ENCODE results near the gene APLN.

APLN gene, protein sequence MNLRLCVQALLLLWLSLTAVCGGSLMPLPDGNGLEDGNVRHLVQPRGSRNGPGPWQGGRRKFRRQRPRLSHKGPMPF

DNA sequence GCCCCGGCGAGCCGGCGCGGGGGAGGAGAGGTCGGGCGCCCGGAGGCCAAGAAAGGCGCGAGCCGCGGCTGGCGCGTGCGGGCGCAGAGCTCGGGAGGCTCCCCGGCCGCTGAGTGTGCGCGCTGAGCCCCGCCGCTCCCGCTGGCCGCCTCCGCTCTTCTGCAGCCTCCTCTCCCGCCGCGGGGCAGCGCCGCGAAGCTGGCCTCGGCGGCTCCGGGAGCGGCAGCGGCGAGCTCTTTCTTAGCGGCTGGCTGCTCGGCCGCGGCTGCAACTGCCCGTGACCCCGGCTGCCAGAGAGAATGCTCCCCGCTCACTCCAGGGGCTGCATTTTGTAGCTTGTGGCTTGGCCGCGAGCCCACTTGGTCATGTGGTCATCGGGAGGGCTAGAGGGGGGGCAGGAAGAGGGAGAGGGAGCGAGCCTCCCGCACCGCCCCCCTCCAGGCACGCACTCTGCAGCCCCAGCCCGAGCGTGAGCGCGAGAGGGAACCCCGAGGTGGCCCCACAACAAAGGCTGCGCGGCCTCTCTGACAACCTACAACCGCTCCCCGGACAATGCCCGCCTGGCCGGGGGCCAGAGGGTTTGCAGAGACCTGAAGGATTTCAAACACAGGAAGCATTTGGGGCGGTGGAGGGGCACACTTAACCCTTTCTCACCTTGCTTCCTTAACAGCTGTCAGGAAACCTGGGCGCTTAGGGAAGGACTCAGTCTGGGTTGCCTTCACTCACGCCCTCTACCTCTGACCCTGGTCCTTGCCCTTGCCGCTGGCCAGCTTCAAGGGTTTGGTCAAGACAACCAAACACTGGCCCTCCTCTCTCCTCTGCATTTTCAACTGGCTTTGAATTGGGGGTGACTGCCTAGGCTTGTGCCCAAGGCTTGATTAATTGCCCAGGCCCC lies at the start of gene APLN:
TSS of gene APLN (minus strand) at position 305 of the 895 bp plus-strand sequence. CDS start 326 bp downstream, outside the sequence.
- peak; percentile 54 for DNase-seq

DNA sequence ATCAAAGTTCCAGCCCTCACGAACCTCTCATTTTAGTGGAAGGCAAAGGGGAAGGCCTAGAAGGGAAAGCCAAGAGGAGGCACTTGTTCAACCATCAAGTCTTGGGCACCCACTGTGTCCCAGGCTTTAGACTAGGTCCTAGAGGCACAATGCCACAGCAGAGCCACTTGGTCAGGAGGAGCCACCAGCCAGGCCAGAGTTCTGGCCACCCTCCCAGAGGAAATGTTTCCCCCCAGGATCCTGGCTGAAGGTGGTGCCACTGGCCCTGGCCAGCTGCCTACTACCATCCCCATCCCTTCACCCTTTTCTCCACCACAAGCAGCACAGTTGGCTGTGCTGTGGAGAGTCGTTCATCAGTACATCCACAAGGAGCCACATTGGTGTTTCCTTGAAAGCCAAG lies 49.7 kb upstream of the APLN start:
- DNase-seq, result no peak

DNA sequence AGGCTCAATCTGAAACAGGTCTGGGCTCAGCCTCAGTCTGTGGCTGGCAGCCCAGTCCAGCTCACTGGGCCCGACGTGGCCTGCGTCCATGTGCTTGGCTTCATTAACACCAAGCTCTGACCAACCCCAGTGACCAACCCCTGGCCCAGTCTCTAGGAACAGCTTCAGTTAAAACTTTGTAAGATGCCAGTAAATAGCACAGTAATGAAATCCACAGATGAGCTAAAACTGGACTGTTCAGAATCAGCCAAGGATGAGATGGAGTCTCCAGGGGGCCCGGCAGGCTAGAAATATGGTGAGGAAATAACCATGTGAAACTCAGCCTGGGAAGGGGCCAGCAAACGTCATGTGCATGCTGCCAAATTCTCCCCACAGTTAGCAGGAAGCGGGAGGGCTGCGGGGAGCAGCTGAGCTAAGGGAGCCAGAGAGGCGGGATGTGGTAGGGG lies 46.9 kb upstream of the APLN start:
- no peak for DNase-seq

DNA sequence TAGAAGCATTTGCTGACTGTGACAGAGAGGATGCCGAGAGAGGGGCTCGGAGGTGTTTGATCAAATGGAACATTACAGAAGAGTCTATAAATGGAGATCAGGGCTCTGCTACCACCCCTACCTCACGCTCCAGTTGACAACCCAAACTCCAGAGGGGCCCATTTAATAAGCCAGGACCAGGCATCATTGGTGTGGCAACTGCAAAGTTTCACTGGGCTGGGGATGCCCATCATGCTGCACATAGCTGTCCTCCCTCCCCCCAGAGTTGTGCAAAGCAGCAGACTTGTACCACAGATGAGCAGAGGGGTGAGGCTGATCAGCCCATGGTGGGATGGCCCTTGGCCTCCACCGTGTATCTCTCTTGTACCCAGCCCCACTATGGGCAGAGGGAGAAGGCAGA lies 45.8 kb upstream of the APLN start:
- DNase-seq, result no peak

DNA sequence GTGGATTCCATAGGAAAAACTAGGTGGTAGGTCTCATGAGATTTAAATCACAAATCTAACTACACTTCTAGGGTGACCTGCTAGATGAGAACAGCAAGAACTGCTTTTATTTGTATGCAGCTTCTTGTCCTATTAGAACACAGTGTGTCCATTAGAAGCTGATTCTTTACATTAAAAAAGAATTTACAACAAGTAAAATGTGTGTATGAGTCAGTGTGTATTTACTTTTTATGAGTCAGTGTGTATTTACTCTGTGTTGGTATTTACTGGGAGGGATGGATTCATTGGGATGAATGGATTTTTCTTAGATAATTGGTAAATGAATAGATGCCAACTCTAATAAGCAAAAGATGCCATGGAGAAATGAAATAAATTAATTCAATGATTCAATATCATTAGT lies 43.4 kb upstream of the APLN start:
- no peak for DNase-seq

DNA sequence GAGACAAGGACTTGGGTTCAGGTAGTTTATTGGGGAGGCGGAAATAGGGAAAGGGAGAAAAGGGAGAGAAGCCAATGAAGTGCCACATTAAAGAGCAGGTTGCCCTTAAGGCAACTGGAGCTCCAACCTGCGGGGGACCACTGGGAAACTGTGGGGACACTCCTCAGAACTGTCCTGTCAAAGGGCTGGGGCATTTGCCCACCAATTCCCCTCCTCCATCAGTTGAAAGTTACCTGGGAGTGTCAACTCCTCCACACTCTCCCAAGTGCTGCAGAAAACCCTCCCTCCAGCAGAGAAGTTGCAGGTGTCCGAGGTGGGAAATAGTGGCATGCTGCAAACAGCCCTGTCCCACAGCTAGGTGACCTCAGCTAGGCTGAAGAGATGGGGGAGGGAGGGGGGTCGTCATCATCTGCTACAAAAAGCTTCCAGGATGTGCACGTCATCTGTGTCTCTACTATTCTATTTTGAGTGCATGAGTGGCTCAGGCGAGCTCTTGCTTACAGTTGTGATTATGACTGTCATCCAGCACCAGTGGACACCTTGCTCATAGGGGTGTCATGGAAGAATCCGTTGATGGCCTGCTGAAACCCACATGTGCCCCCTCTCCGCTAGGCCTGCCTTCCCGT lies 42.6 kb upstream of the APLN start:
- DNase-seq, result no peak

DNA sequence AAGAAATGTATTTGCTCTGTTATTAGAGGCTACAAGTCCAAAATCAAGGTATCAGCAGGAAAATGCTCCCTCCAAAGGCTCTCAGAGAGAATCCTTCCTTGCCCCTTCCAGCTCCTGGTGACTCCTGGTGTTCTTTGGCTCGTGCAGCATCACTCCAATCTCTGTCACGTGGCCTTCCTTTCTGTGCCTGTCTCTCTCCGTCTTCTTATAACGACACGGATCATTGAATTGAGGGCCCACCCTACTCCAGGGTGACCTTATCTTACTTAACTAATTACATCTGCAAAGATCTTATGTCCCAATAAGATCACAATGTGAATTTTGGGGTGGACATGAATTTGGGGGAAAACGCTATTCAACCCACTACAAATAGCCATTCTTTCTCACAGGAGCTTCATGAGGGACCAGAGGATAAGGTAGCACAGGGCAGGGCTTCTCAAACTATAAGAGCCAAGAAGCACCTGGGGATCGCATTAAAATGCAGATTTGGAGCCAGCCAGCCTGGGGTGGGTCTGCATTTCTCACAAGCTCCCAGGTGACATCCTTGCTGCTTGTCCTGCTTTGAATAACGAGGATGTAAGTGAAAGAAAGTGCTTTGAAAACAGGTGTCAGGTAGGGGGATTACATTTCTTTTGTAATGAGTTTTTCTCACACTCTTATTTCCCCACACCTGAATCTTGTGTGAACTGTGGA lies 41.9 kb upstream of the APLN start:
- no peak for DNase-seq

DNA sequence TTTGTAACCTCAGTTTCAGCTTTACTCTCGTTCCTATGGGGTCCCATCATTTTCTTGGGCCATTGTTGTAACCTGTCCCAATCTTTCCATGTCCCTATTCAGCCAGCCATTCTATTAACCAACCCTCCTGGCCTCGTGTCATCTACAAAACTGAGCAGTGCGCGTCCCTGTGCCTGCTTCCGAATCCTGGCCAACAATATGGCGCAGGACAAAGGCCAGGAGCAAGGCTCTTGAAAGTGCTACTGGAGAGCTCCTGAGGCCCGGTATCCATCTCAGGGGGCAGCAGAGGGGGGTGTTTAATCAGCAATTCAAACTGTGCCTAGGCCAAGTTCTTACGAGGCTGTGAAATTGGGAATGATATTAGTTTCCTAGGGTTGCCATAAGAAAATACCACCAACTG lies 41.2 kb upstream of the APLN start:
- no peak for DNase-seq

DNA sequence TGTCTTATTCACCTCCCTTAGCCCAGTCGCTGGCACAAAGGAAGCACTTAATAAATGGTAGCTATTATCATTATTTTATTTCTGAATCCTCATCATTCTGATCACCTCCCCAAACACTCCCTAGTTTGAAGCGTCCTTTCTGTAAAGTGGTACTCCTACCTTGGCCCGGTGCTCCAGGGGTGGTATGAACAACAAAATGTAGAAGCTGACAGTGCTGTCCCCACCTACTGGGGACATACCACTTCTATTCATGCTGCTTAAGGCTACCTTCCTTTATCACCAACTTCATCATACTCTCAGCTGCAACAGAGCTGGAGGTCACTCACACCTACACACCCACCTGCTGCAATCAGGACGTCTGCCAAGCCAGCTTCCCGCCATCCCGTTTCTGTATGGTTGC lies 40.8 kb upstream of the APLN start:
- DNase-seq, result no peak

DNA sequence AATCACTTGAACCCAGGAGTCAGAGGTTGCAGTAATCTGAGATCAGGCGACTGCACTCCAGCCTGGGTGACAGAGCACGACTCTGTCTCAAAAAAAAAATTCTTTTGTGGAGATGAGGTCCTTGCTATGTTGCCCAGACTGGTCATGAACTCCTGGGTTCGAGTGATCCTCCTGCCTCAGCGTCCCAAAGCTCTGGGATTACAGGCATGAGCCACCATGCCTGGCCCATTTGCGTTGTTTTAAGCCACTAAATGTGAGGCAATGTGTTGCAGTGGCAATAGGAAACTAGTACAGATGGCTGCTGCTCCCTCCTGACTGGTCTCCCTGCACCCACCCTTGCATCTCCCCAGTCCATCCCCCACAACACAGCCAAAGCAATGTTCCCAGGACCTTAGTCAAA lies 40.0 kb upstream of the APLN start:
- DNase-seq, result no peak

DNA sequence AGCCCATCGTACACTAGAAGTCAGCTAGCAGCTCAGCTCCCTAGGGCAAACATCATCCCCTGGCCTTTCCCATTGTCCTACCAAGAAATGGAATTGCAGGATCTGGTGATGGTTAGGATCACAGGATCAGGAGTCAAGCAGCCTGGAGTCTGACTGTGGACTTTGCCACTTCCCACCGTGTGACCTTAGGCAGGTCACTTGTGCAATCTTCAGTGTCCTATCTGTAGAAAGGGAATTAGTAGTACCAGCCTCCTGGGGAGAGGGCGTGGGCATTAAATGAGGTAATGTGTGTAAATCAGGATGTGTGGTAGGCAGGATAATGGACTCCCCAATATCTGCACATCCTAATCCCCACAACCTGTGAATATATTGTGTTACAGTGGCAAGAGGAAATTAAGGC lies 38.6 kb upstream of the APLN start:
- DNase-seq, result no peak

DNA sequence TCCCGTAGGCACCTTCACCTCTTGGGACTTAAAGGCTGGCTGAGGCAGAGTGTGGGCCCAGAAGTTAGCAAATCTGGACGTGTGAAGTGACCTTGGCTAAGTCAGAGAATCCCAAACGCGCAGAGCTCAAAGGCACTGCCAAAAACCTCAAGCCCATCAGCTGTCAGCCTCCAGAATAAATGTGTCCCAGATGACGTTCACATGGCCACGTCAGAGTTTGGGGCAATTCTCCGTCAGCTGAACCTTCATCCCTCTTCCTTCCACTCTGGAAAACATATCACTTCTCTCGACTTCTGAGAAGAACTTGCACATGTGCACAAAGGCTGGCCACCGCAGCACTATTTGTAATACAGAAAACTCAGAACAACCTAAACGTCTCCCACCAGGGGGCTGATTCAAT lies 35.7 kb upstream of the APLN start:
- DNase-seq, result no peak

DNA sequence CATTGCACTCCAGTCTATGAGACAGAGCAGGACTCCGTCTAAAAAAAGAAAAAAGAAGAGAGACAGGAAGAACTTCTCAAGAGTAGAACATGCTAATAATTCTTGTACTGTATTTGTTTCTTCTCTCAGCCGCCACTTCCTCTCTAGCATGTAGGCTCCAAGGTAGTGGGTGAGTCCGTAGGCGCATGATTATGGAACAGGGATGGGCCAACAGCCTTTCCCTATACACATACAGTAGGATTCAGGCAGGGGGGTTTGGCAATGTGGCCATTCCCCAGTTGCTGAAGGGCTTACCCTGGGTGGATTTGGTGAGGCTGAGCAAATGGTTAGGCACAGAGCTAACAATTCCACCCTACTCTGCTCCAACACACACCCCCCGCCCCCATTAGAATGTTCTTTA lies 35.0 kb upstream of the APLN start:
- no peak for DNase-seq

DNA sequence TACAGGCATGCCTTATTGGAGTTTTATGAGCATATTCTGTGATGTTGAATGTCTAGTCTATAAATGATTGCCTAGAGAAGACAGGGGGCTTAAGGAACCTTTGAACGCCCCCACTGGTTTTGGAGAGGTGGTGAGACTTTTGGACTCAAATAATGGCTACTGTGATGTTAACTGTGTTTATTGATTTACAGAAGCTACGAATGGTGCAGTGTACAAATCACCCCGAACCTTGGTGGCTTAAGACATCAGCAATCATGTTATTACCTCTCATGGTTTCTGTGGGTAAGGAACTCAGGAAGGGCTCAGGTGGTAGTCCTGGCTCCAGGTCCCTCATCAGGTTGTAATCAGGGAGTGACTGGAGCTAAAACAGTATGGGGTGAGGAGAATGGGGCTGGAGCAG lies 33.3 kb upstream of the APLN start:
- DNase-seq, result no peak

DNA sequence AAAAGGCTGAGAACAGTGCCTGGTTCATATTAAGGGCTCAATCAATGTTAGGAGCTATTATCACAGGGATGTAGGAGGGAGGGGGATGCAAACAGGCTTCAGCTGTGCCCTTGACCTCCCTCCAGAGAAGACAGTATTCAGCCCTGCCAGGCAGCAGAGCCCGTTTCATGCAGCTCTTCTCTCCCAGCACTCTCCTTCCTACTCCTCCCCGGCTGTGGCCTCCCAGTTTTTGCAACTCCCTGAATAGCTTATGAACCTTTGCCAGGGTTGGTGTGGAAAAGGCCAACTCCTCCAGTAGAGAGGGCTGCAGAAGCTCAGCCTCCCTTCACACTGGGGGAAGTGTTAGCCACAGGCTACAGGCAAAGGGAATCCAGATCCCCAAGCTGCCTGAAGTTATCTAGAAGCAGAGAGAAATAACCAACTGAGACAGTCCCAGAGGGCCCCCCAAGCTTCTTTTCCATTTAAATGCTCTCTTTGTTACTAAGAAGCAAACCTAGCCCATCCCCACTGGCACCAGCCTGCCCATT lies 31.7 kb upstream of the APLN start:
- DNase-seq, result no peak

DNA sequence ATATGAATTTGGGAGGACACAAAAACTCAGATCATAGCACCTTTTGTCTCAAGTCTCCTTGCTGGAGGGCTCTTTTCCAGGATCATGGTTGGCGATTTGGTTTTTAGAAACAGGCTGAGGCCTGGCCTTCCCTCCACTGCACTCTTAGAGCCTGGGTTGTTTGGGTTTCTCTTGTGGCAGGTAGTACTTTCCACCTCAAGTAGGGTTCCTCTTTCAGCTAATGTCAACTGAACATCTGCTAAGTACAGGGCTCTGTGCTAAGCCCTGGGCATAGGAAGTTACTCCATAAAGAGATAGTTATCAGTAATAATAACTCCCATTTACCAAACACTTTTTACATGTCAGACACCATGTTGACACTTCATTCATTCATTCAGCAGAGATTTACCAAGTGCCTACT lies 28.2 kb upstream of the APLN start:
- no peak for DNase-seq

DNA sequence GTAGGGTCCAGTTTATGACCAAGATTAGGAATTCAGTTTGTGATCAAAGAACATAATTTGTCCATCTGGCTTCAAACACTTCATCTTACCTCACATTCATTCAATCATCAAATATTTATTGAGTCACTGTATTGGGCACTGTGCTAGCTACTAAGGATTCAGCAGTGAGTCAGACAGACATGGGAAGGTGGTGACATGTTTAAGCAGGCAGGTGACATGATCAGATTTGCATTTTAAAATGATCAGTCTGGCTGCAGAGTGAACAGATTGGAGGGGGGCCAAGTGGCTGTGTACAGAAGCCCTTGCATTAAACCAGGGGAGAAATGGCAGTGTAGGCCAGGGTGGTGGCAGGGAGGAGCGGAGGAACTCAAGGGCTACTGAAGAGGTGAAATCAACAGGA lies 25.1 kb upstream of the APLN start:
- DNase-seq, result no peak

DNA sequence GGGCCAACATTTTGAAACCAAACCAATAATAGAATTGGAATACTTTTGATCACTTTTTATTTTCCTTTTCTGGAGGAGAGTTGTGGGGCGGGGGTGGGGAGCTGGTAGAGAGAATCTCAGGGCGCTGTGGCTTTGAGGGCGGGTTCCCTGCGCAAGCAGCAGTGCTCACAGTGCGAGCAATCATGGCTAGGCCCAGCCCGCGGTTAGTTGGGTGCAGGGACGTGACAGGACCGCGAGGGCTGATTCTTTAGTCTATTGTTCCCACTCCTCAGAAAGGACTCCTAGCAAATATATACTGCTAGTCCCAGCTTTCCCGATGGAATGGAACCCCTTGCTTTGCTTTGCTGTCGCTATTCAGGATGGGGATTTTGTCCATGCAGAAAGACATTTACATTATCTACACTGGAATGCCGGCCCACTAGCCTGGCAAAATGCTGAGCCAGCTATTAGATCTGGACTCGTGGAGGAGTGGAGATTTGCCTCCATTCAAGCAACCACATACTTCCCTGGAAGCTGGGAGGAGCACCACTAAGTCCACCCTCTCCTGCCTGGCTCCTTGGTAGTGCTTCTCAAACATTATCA lies 23.9 kb upstream of the APLN start:
- peak; percentile 57 for DNase-seq

DNA sequence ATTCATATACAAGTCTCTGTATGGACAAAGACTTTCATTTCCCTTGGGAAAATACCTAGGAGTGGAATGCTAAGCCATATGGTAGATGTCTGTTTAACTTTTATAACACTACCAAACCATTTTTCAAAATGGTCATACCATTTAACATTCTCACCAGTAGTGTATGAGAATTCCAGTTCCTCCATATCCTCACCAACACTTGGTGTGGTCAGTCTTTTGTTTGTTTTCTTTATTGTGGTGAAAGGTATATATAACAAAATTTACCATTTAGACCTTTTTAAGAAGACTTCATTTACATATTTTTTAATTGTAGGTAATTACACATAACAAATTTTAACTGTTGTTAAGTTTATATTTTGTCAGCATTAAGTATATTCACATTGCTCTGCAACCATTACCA lies 12.7 kb upstream of the APLN start:
- DNase-seq, result no peak

DNA sequence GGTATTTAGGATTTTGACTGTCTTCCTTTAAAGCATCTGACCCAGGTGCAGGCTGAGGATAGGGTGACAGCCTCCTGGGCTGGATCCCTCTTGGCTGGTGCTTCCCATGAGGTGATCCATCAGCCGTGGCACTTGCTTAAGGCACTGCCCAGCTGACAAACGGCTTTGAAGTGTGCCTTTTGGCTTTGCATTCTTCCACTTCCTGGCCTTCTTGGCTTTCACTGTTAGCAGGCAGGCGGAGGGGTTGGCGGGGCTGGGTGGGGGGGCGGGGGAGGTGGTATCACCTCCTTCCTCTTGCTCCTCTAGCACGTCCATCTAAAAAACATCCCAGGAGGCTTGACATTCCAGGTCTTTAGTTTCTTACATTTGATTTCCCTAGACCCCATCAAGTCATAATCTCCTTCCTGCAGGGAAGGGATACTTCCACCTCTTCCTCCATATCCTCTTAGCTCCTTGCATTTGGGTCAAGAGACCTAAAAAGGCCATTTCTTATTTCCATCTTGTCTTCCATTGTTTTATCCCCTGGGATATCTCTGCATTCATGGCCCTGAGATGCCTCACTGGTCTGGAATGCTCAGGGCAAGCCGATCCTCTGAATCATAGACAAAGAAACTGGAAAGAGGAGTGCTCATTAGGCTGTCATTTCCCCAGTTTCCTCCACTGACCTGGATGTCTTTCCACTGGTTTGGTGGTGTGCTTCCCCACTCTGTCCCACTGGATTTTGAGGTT lies 11.3 kb upstream of the APLN start:
- DNase-seq, result no peak

DNA sequence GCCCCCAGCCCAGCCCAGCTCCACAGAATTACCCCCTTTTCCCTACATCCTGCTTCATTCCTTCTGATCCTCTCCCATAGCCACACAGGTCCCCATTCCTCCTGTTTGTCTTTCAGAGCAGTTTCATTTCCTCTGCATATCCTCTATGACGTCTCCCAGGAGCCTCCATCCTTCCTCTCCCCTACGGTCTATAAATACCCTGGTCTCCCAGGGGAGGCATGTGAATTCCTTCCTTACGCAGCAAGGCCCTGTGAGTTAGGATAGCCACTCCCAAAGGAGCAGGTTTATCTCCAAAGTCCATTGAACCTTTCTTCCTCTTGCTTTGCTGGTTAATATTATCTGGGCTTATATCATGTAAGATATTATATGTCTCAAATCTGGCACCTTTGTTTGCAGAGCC lies 8.4 kb upstream of the APLN start:
- DNase-seq, result no peak

DNA sequence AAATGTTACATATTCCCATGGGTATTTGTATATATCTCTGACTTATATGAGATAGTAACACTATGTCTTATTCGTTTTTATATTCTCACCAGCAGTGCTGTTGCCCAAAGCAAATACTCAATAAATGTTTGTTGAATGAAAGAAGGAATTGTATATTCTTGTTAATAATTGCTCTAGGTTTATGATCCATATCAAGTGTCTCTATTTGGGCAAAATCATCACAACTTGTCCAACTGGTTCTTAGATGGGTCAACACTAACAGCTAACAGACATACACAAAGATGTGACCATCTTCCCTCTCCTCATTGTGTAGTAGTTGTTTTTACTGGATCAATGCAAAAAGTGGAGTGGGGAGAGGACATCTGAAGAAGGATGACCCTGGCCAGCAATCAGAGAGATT lies 6.6 kb upstream of the APLN start:
- DNase-seq, result no peak
